ENCODE data around the gene ENTPD8.
"Not testable (repeated sequence)": the region's sequence is repeated elsewhere in the genome, so short reads cannot be mapped to it uniquely, and the experiment has no call there.

The ENTPD8 gene

GRCh38 chr9:137394866-137395665 lies 46.1 kb downstream of the ENTPD8 start:
- no peak for DNase-seq (ENCODE audit: low read depth in 2 of 2)

- DNase-seq (ENCODE audit: low read depth in 2 of 2): no peak
These were observed 47.7 kb downstream of the ENTPD8 start for GRCh38 chr9:137393176-137394150.

DNA sequence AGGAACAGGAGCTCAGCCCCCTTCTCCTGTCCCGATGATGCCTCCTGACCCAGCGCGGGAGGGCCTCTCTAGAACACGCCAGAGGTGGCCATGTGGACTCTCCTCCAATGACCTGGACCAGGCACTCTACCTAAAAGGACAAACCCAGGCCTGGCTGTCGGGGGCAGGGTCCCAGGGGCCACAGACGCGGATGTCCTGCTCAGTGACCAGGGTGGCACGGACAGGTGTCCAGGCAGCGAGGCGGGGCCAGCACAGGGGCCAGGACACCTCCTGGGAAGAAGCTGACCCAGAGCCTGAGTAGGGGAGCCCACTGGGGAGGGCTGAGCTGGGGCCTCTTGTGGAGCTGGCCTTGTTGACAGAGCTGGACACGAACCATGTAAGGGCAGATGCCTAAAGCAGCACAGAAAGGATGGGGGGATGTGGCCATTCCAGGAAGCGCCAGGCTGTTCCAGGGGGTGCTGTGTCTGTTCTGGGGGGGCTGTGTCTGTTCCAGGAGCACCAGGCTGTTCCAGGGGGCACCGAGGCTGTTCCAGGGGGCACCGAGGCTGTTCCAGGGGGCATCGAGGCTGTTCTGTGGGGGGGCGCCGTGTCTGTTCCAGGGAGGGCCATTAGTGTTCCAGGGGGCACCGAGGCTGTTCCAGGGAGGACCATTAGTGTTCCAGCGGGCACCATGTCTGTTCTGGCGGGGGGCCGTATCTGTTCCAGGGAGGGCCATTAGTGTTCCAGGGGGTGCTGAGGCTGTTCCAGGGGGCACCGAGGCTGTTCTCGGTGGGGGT lies 48.7 kb downstream of the ENTPD8 start:
- no peak for DNase-seq (ENCODE audit: low read depth in 2 of 2)

DNA sequence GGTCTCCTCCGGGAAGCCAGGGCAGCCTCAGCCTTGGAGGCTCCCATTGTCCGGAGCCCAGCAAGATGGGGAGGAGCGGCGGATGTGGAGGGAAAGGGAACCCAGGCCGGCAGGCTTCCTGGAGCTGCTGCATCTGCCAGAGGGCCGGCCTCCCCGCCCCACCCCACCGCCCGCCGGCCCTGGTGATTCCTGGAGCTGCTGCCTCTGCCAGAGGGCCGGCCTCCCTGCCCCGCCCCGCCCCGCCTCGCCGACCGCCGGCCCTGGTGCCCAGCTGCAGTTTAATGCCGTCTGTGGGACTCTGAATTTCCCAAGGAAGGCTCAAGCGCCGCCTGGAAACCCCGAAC lies 49.8 kb downstream of the ENTPD8 start:
- no peak for DNase-seq (ENCODE audit: low read depth in 2 of 2)

- DNase-seq (ENCODE audit: low read depth in 2 of 2): no peak
These were observed 50.4 kb downstream of the ENTPD8 start for GRCh38 chr9:137390553-137391410.

GRCh38 chr9:137389428-137389746 lies 51.8 kb downstream of the ENTPD8 start:
- DNase-seq (ENCODE audit: low read depth in 2 of 2): no peak

- DNase-seq (ENCODE audit: low read depth in 2 of 2): no peak
These were observed 52.3 kb downstream of the ENTPD8 start for GRCh38 chr9:137388589-137389427.

DNA sequence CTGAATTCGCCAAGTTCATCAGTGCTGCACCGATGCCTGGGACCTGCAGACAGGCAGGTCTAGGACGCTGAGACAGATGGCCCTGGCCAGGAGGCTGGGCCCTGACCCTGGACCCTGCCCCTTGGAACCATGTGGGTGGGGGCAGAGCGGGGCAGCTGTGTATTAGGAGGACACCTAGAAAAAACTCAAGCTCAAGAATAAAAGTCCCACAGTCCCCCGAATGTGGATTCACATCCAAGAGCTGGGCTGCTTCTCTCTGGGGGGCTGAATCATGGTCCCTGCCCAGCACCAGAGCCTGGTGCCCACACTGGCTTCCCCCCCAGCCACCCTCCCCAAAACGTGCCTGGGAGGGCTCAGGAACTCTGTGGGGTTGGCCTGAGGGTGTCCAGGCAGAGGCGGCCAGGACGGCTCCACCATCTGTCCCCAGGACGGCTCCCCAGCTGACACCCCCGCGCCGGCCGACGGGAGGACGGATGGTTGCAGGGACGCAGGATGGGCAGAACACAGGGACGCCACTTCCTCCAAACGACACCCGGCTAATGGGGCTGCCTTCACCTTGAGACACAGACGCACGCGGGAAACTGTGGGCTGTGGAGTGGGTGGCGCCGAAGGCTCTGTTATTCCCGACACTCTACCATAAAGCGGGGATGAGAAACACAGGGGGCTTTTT lies 53.1 kb downstream of the ENTPD8 start:
- no peak for DNase-seq (ENCODE audit: low read depth in 2 of 2)

GRCh38 chr9:137387114-137387890 lies 53.9 kb downstream of the ENTPD8 start:
- no peak for DNase-seq (ENCODE audit: low read depth in 2 of 2)

DNA sequence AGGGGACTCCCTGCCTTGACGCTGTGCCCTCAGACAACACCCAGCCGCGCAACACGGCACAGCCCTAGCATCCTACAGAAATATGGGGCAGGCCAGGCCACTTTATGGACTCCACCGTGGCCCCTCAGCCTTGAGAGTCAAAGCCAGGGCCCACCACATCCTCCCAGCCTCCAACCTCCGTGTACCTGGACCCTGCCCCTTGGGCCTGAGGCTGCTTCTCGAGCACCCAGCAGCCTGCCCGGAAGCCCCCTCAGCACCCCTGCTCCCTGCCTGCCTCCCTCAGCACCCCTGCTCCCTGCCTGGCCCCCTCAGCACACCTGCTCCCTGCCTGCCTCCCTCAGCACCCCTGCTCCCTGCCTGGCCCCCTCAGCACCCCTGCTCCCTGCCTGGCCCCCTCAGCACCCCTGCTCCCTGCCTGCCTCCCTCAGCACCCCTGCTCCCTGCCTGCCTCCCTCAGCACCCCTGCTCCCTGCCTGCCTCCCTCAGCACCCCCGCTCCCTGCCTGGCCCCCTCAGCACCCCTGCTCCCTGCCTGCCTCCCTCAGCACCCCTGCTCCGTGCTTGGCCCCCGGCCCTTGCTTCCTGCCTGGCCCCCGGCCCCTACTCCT lies 54.5 kb downstream of the ENTPD8 start:
- DNase-seq (ENCODE audit: low read depth in 2 of 2): not testable (repeated sequence)

DNA sequence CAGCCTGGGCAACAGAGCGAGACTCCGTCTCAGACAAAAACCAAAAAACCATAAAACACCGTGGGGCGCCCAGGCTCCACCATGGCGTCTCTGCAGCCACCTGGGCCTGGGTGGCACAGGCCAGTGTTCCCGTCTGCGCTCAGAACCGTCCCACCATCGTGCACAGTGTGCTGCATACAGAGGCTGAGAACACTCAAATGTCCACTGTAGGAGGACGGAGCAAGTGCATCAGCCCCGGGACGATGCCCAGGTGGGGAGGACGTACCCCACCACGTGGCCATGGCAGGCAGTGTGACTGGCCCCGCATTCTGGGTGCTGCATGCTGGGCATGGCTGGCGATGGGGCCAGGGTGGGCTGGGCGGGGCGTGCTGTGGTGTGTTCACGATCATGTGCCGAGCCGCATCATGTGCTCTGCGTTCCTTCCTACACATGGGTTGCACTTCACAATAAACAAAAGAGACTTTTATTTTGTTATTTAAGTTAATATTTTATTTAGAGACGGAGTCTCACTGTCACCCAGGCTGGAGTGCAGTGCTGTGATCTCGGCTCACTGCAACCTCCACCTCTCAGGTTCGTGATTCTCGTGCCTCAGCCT lies 56.0 kb downstream of the ENTPD8 start:
- no peak for DNase-seq (ENCODE audit: low read depth in 2 of 2)

All from stimulated activated CD8-positive, alpha-beta memory T cell treated with anti-CD3 and anti-CD28 coated beads, Interleukin-15, amount 100 ng/mL, for 48 hours (primary cell).